ENCODE data around the gene LEMD3.

- TF ChIP-seq JUND (IDR thresholded peaks at IDR 0.05): no peak
- no peak for TF ChIP-seq SMC3 (IDR thresholded peaks at IDR 0.05; ENCODE audit: low read depth, low read length)
- TF ChIP-seq RXRA (IDR thresholded peaks at IDR 0.05; ENCODE audit: borderline replicate concordance, low read depth): no peak
- peak in 1 of 2 experiments; percentile 60; a peak in 2 of 4 replicates for TF ChIP-seq EP300 (IDR thresholded peaks at IDR 0.05; ENCODE audit: borderline replicate concordance in 1 of 2, low read depth in 1 of 2, low read length in 1 of 2)
- no peak for TF ChIP-seq RFX5 (IDR thresholded peaks at IDR 0.05; ENCODE audit: low read length)
- TF ChIP-seq, protein P1, sequence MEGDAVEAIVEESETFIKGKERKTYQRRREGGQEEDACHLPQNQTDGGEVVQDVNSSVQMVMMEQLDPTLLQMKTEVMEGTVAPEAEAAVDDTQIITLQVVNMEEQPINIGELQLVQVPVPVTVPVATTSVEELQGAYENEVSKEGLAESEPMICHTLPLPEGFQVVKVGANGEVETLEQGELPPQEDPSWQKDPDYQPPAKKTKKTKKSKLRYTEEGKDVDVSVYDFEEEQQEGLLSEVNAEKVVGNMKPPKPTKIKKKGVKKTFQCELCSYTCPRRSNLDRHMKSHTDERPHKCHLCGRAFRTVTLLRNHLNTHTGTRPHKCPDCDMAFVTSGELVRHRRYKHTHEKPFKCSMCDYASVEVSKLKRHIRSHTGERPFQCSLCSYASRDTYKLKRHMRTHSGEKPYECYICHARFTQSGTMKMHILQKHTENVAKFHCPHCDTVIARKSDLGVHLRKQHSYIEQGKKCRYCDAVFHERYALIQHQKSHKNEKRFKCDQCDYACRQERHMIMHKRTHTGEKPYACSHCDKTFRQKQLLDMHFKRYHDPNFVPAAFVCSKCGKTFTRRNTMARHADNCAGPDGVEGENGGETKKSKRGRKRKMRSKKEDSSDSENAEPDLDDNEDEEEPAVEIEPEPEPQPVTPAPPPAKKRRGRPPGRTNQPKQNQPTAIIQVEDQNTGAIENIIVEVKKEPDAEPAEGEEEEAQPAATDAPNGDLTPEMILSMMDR (IDR thresholded peaks at IDR 0.05): no peak
- TF ChIP-seq SIN3A (IDR thresholded peaks at IDR 0.05; ENCODE audit: borderline replicate concordance, low read depth, low read length): no peak
- TF ChIP-seq RAD21 (IDR thresholded peaks at IDR 0.05; ENCODE audit: low read length): no peak
These were observed 47.7 kb downstream of the LEMD3 start for GRCh38 chr12:65217086-65217485.

Measured in SK-N-SH (cell line).